ENCODE data around the gene RASSF3.

GRCh38 chr12:64666054-64666914 is 56.0 kb downstream of the RASSF3 start:
- TF ChIP-seq, protein P1, sequence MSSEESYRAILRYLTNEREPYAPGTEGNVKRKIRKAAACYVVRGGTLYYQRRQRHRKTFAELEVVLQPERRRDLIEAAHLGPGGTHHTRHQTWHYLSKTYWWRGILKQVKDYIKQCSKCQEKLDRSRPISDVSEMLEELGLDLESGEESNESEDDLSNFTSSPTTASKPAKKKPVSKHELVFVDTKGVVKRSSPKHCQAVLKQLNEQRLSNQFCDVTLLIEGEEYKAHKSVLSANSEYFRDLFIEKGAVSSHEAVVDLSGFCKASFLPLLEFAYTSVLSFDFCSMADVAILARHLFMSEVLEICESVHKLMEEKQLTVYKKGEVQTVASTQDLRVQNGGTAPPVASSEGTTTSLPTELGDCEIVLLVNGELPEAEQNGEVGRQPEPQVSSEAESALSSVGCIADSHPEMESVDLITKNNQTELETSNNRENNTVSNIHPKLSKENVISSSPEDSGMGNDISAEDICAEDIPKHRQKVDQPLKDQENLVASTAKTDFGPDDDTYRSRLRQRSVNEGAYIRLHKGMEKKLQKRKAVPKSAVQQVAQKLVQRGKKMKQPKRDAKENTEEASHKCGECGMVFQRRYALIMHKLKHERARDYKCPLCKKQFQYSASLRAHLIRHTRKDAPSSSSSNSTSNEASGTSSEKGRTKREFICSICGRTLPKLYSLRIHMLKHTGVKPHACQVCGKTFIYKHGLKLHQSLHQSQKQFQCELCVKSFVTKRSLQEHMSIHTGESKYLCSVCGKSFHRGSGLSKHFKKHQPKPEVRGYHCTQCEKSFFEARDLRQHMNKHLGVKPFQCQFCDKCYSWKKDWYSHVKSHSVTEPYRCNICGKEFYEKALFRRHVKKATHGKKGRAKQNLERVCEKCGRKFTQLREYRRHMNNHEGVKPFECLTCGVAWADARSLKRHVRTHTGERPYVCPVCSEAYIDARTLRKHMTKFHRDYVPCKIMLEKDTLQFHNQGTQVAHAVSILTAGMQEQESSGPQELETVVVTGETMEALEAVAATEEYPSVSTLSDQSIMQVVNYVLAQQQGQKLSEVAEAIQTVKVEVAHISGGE (CRISPR knock-in tag; IDR thresholded peaks at IDR 0.05) = no peak
- TF ChIP-seq EZH2 (IDR thresholded peaks at IDR 0.05; ENCODE audit: borderline replicate concordance, control insufficient read depth, low read depth, low read length) (no peak), CTCF (IDR thresholded peaks at IDR 0.05 in 2 of 3, conservative IDR thresholded peaks at IDR 0.05 in 1 of 3; ENCODE audit: control insufficient read depth in 2 of 3, extremely low read depth in 1 of 3, insufficient read depth in 1 of 3, low read depth in 3 of 3, low read length in 3 of 3) (no peak)
